ENCODE results near the gene BMPR1B. TPM values are rescaled to one million over a fixed set of nuclear protein-coding genes. Genes with fewer than 3 reads are reported as not detected.

Gene BMPR1B
- total and polyA plus RNA-seq, 7 donors = 0.07 to 2.2 (median 1.8) TPM; not detected in 2

DNA sequence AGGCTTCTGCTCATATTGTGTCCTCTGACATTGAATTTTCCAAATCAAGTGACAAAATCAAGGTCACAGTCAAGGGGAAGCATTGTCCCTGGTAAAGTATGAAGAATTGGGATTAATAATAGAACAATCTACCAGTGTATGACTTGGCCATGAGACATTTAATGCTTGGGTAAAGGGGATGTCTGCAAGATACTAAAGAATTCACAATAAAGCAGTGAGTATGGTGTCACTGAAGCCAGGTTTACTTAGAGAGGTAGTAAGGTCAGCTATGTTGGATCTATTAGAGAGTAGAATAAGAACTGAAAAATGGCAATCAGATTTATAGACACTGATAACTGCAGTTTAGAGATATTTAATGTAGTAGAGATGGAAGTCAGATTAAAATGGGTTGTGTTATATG is 349.2 kb downstream of the BMPR1B start:
- DNase-seq = no peak
- intact Hi-C loops (cut with DNase I) = no loop called here
- H3K27me3 ChIP-seq = no peaks in the 10 kb centered on the region

DNA sequence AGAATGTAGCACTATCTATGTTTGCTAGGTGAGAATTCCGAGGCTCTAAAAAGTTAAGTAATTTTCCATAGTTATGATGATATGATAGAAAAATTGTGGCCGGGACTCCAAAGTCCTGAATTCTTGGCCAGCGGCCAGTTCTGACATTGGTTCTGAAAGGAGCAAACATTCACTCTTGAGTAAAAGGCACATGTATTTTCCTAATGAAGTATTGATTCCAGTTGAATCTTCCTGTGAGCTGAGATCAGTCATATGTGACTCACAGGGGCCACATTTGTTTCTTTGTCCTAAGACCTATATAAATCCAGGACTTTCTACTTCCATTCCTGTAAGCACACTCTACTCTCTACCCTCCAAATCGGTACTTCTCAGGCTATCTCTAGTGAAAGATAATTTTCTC is 349.9 kb downstream of the BMPR1B start:
- no peak for DNase-seq
- intact Hi-C loops (cut with DNase I) = no loop called here

More for the DNA sequence above, 349.2 kb downstream of the BMPR1B start:
- Histone ChIP-seq H3K36me3 (no peaks in the 10 kb centered on the region), H3K9me3 (no peaks in the 10 kb centered on the region), H3K27ac (no peak overlapping the region), H3K4me1 (no peaks in the 10 kb centered on the region), H3K4me3 (no peak overlapping the region)
- no peak for TF ChIP-seq POLR2AphosphoS5 (IDR thresholded peaks at IDR 0.05)
- TF ChIP-seq EP300 (IDR thresholded peaks at IDR 0.05) = no peak
- TF ChIP-seq, protein P1, sequence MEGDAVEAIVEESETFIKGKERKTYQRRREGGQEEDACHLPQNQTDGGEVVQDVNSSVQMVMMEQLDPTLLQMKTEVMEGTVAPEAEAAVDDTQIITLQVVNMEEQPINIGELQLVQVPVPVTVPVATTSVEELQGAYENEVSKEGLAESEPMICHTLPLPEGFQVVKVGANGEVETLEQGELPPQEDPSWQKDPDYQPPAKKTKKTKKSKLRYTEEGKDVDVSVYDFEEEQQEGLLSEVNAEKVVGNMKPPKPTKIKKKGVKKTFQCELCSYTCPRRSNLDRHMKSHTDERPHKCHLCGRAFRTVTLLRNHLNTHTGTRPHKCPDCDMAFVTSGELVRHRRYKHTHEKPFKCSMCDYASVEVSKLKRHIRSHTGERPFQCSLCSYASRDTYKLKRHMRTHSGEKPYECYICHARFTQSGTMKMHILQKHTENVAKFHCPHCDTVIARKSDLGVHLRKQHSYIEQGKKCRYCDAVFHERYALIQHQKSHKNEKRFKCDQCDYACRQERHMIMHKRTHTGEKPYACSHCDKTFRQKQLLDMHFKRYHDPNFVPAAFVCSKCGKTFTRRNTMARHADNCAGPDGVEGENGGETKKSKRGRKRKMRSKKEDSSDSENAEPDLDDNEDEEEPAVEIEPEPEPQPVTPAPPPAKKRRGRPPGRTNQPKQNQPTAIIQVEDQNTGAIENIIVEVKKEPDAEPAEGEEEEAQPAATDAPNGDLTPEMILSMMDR (IDR thresholded peaks at IDR 0.05) = no peak
- no peak for TF ChIP-seq POLR2A (IDR thresholded peaks at IDR 0.05)

DNA sequence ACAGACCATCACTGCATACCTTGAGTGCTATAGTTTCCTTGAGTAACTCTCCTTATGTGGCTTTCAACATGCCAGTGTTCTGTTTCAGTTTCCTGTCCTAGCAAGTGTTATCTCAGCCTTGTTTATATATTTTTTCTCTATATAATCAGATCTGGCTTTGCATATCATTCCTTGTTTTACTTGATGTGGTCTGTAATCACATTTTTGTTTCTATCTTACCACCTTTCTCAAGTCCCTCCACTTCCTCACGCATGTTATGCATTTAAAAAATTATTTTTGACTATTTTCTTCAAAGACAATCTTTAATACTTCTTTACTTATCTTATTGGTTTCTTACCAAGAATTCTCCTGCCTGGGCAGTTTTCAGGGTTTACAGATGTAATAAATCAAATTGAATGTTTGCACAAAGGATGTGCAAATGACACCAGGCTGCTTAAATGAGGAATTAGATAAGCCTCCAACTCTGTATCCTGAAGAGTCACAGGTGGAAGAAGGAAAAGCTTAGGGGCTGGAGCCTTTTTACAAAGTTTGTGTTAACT is 351.2 kb downstream of the BMPR1B start:
- Histone ChIP-seq H3K4me3 (no peak overlapping the region), H3K9me3 (no peaks in the 10 kb centered on the region), H3K27me3 (no peaks in the 10 kb centered on the region), H3K27ac (no peak overlapping the region), H3K4me1 (no peaks in the 10 kb centered on the region), H3K36me3 (no peaks in the 10 kb centered on the region)
- TF ChIP-seq POLR2A (IDR thresholded peaks at IDR 0.05) (no peak), POLR2AphosphoS5 (IDR thresholded peaks at IDR 0.05) (no peak), EP300 (IDR thresholded peaks at IDR 0.05) (no peak)
- TF ChIP-seq, protein P1 (IDR thresholded peaks at IDR 0.05) = no peak
- WGBS, 2 donors = 24 to 66% methylated on average over 1 of the region's 1 CpG
- intact Hi-C loops (cut with DNase I) = no loop called here
- no peak for DNase-seq

More for the DNA sequence above, 349.9 kb downstream of the BMPR1B start:
- Histone ChIP-seq H3K9me3 (no peaks in the 10 kb centered on the region), H3K4me3 (no peak overlapping the region), H3K36me3 (no peaks in the 10 kb centered on the region), H3K27ac (no peak overlapping the region), H3K27me3 (no peaks in the 10 kb centered on the region), H3K4me1 (no peaks in the 10 kb centered on the region)
- 27 to 75% methylated on average over 4 of the region's 4 CpGs for WGBS, 2 donors
- TF ChIP-seq, protein P1 (IDR thresholded peaks at IDR 0.05) = no peak
- TF ChIP-seq POLR2A (IDR thresholded peaks at IDR 0.05) = no peak
- no peak for TF ChIP-seq POLR2AphosphoS5 (IDR thresholded peaks at IDR 0.05)
- no peak for TF ChIP-seq EP300 (IDR thresholded peaks at IDR 0.05)

DNA sequence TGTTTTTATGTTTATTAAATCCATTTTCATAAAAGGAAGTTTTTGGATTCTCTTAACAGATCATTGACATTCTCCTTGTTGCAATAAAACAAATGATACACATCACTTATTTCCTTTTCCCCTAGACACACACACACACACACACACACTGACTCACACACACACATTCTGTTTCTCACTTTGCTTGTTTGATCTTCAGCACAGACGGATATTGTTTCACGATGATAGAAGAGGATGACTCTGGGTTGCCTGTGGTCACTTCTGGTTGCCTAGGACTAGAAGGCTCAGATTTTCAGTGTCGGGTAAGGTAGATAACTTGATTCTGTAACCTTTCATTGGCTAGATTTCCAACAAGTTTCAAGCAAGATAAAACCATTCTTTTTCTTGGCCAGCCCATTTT is 356.8 kb downstream of the BMPR1B start:
- Histone ChIP-seq H3K27ac (no peak overlapping the region), H3K27me3 (no peaks in the 10 kb centered on the region), H3K4me1 (no peaks in the 10 kb centered on the region), H3K9me3 (no peaks in the 10 kb centered on the region), H3K4me3 (no peak overlapping the region), H3K36me3 (no peaks in the 10 kb centered on the region)
- no peak for DNase-seq
- TF ChIP-seq POLR2A (IDR thresholded peaks at IDR 0.05) = no peak
- no peak for TF ChIP-seq EP300 (IDR thresholded peaks at IDR 0.05)
- TF ChIP-seq POLR2AphosphoS5 (IDR thresholded peaks at IDR 0.05) = no peak
- TF ChIP-seq, protein P1 (IDR thresholded peaks at IDR 0.05) = no peak
- WGBS, 2 donors = 78 to 83% methylated on average over 3 of the region's 3 CpGs
- intact Hi-C loops (cut with DNase I) = no loop called here

DNA sequence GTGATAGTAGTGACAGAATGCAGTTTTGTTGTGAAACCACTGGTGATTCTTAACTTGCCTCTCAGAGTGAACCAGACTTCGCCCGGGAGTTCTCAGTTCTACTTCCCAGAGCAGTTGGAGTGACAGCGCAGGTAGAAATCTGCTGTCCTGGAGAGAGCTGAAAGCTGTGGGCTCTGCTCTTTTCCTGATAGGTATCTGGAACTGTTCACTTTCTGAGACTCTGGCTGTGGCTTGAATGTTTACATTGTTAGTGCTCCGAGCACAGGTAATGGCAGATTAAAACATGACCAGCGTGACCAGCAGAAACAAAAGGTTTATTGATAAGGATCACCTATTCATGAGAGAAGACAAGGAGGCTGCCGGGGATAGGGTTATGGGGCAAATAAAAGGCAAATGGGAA is 360.7 kb downstream of the BMPR1B start:
- no peak for DNase-seq
- no peak overlapping the region for H3K4me3 ChIP-seq
- no peaks in the 10 kb centered on the region for H3K9me3 ChIP-seq
- TF ChIP-seq POLR2A (IDR thresholded peaks at IDR 0.05) = no peak
- TF ChIP-seq, protein P1 (IDR thresholded peaks at IDR 0.05) = no peak
- TF ChIP-seq POLR2AphosphoS5 (IDR thresholded peaks at IDR 0.05) = no peak
- TF ChIP-seq EP300 (IDR thresholded peaks at IDR 0.05) = no peak
- H3K36me3 ChIP-seq = no peaks in the 10 kb centered on the region
- no peak overlapping the region for H3K27ac ChIP-seq
- H3K4me1 ChIP-seq = no peaks in the 10 kb centered on the region
- H3K27me3 ChIP-seq = no peaks in the 10 kb centered on the region
- intact Hi-C loops (cut with DNase I) = no loop called here
- WGBS, 2 donors = 24 to 70% methylated on average over 6 of the region's 6 CpGs
